Endothelial cell (in vitro differentiated cells): ENCODE data around the gene DYSF. TPM values are rescaled to one million over a fixed set of nuclear protein-coding genes. Genes with fewer than 3 reads are reported as not detected.

Experiments
- DNase-seq: peaks from one replicate; pipeline ENCODE4 v3.0.0; 2021; ENCODE audit warnings: low spot score
- H3K27ac Mint-ChIP-seq: one replicate; pipeline ENCODE4 v1.8.0; 2021; ENCODE audit warnings: mixed read lengths, inconsistent platforms; ENCODE audit not compliant: unreplicated experiment
- H3K27me3 Mint-ChIP-seq: one replicate; pipeline ENCODE4 v1.8.0; 2021; ENCODE audit warnings: mild to moderate bottlenecking, moderate library complexity, mixed read lengths, inconsistent platforms; ENCODE audit not compliant: unreplicated experiment
- H3K36me3 Mint-ChIP-seq: one replicate; pipeline ENCODE4 v1.8.0; 2021; ENCODE audit warnings: mild to moderate bottlenecking, low read depth, mixed read lengths, inconsistent platforms; ENCODE audit not compliant: unreplicated experiment
- H3K4me1 Mint-ChIP-seq: one replicate; pipeline ENCODE4 v1.8.0; 2021; ENCODE audit warnings: mild to moderate bottlenecking, mixed read lengths, inconsistent platforms; ENCODE audit not compliant: unreplicated experiment
- H3K4me3 Mint-ChIP-seq: one replicate; pipeline ENCODE4 v1.8.0; 2021; ENCODE audit warnings: mild to moderate bottlenecking, mixed read lengths, inconsistent platforms; ENCODE audit not compliant: unreplicated experiment
- H3K9me3 Mint-ChIP-seq: one replicate; pipeline ENCODE4 v1.8.0; 2021; ENCODE audit warnings: mixed read lengths, inconsistent platforms; ENCODE audit not compliant: unreplicated experiment
- CTCF ChIP-seq: fragments of 200-600 bp; sonication (generic); IDR thresholded peaks from one replicate; pipeline ENCODE4 v1.5.0; 2021; ENCODE audit warnings: antibody characterized with exemption; ENCODE audit not compliant: unreplicated experiment
- total RNA-seq: library from RNA; stranded (reverse); fragmentation: NEBNext Ultra II Directional; extraction: Animal tissue kit (Norgen Biotek cat#: 25700); gene quantifications from one replicate; pipeline ENCODE4 v1.2.1, GENCODE V29; 2021; ENCODE audit not compliant: unreplicated experiment

Gene DYSF
- total RNA-seq, 1 donor from 2014 or later: 566 TPM

- H3K4me1 Mint-ChIP-seq: peaks cover 4% of the 10 kb centered on the region
- H3K36me3 Mint-ChIP-seq: peaks cover 27% of the 10 kb centered on the region
- H3K27ac Mint-ChIP-seq: no peak overlapping the region
- peaks cover 28% of the 10 kb centered on the region for H3K27me3 Mint-ChIP-seq
- DNase-seq: no peak
- no peak for TF ChIP-seq CTCF
- H3K9me3 Mint-ChIP-seq: no peaks in the 10 kb centered on the region
- H3K4me3 Mint-ChIP-seq: no peak overlapping the region
Measured at GRCh38 chr2:71697106-71698004, 244.0 kb downstream of the DYSF start.

GRCh38 chr2:71699428-71699827 lies 246.1 kb downstream of the DYSF start:
- peaks cover 22% of the 10 kb centered on the region for H3K36me3 Mint-ChIP-seq
- DNase-seq: no peak
- peaks cover 29% of the 10 kb centered on the region for H3K27me3 Mint-ChIP-seq
- no peak for TF ChIP-seq CTCF
- no peak overlapping the region for H3K27ac Mint-ChIP-seq
- no peak overlapping the region for H3K4me3 Mint-ChIP-seq
- peaks cover 4% of the 10 kb centered on the region for H3K4me1 Mint-ChIP-seq
- H3K9me3 Mint-ChIP-seq: no peaks in the 10 kb centered on the region

GRCh38 chr2:71700041-71700657 lies 246.8 kb downstream of the DYSF start:
- Mint-ChIP-seq H3K27ac (no peak overlapping the region), H3K27me3 (peaks cover 28% of the 10 kb centered on the region), H3K36me3 (peaks cover 17% of the 10 kb centered on the region)

GRCh38 chr2:71700658-71701397 lies 247.5 kb downstream of the DYSF start:
- Mint-ChIP-seq H3K27ac (no peak overlapping the region), H3K4me1 (no peaks in the 10 kb centered on the region), H3K27me3 (peaks cover 27% of the 10 kb centered on the region)

More at GRCh38 chr2:71700041-71700657, 246.8 kb downstream of the DYSF start:
- Mint-ChIP-seq H3K4me3 (no peak overlapping the region), H3K4me1 (no peaks in the 10 kb centered on the region), H3K9me3 (no peaks in the 10 kb centered on the region)
- TF ChIP-seq CTCF: no peak
- DNase-seq: no peak

More at GRCh38 chr2:71700658-71701397, 247.5 kb downstream of the DYSF start:
- H3K4me3 Mint-ChIP-seq: no peak overlapping the region
- no peaks in the 10 kb centered on the region for H3K9me3 Mint-ChIP-seq
- peaks cover 17% of the 10 kb centered on the region for H3K36me3 Mint-ChIP-seq
- no peak for DNase-seq
- no peak for TF ChIP-seq CTCF
